Skin epidermis (tissue), 12 donors: ENCODE results near the gene SPATS1.

Experiments used
- H3K27ac ChIP-seq, 21 experiments: fragments of 200-600 bp; sonication (generic) in 11 of 21; one replicate each; pipeline ENCODE4 v1.5.0; 2020; ENCODE audit warnings: mild to moderate bottlenecking in 3 of 21, inconsistent platforms in 2 of 21, moderate library complexity in 2 of 21
- H3K4me3 ChIP-seq, 7 experiments: fragments of 200-600 bp; sonication (generic) in 2 of 7; one replicate each; pipeline ENCODE4 v1.5.0; 2020; ENCODE audit warnings: inconsistent platforms in 2 of 7, mild to moderate bottlenecking in 2 of 7, moderate library complexity in 1 of 7

Gene SPATS1, protein sequence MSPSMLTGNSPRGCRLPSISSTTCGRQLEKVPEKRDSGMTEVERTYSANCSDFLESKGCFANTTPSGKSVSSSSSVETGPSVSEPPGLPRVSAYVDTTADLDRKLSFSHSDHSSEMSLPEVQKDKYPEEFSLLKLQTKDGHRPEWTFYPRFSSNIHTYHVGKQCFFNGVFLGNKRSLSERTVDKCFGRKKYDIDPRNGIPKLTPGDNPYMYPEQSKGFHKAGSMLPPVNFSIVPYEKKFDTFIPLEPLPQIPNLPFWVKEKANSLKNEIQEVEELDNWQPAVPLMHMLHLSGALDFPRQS

DNA sequence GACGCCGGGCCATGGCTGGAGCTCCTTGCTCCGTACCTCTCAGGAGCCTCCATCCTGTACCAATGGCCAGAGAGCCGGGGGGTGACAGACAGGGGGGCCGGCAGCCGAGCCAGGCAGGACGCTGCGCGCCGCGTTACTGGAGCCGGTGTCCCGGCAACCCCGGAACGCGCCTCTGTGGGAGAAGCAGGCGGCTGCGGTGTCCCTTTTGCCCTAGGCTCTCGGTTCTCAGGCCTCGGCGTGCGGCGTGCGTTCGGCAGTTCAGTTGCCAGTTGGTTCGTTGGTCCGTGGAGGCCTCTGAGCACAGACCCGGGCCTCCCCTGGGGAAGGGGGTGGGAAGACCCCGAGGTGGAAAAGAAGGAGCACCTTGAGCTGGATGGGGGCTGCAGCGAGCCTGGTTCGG, at the start of gene SPATS1:
Gene SPATS1 (plus strand): TSS at position 162 of the 400 bp plus-strand sequence. CDS start 446 bp downstream, outside the sequence.
- Histone ChIP-seq H3K27ac (peak within 1 kb of the TSS in 7 of 21 experiments; percentile 16 to 64 (median 43)), H3K4me3 (peak within 1 kb of the TSS in 2 of 7 experiments; percentile 7 to 22)

DNA sequence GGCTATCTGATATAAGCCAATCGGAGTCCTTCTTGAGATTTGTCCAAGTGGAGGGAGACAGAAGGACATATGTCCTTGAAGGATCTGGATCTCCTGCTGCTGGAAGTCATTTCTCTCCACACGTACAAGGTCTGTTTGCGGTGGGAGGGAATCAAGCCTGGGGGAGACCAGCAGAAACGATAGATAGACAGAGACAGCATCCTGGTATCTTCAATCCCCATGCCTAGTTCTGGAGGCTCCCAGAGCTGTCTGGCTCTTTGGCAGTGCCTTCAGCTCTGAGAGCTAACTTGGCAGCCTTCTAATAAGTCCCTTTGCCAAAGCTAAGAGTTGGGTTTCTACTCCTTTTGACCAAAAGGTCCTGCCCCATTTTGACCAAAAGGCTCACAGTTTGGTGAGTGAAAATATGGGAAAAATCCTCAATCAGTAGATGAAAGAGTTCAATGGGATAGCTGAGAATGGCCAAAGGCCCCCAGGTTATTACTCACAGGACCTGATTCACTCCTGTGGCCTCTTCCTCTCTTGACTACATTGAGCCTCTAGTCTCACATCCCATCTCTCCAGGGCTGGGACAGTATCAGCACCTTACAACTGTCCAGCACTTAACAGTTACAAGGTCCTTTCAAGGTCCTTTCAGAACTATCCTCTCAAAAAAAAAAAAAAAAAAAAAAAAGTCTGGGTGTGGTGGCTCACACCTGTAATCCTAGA, 49.6 kb upstream of the SPATS1 start:
- no peak overlapping the region for H3K27ac ChIP-seq

DNA sequence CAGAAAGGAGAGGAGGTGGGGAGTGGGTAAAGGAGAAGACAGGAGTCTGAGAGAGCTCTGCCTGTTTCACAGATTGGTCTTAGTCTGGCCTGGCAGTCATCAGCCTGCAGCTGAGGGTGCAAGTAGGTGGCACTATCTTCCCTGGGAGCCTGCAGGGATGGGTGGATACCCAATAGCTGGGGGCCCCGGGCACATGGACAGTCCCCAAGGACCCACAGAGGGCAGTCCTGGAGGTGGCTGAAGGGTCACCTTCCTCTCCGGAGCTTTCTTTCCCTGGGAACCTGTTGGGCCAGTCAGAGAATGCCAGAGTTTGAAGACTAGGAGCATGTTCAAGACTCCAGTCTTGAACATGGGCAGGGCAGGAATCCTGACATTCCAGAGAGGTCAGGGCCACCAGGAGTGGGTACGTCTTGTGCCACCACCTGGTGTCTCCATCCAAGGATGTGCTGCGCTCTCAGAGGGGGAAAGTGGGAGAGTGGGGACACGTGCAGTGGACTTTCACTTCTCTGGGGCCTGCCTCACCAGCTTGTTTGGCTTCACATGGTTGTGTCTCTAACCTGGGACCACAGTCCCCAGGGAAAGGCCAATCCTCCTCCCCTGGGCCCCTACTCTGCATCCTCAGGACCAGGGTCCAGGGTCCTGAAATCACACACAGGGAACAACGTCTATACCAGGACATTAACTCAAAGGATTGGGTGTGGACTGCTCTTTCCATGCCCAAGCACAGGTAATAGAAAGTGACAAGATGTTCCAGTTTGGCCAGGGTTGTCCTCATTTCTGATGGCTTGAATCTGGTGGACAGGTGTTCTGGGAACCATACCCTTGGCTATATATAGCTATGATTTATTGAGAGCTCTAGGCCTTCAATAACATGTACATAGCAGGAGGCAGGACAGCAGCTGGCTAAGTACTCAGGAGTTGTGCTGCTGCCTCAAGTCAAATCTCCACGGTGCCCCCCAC, 47.3 kb upstream of the SPATS1 start:
- no peak overlapping the region for H3K27ac ChIP-seq

More for the DNA sequence above, 49.6 kb upstream of the SPATS1 start:
- no peak overlapping the region for H3K4me3 ChIP-seq

DNA sequence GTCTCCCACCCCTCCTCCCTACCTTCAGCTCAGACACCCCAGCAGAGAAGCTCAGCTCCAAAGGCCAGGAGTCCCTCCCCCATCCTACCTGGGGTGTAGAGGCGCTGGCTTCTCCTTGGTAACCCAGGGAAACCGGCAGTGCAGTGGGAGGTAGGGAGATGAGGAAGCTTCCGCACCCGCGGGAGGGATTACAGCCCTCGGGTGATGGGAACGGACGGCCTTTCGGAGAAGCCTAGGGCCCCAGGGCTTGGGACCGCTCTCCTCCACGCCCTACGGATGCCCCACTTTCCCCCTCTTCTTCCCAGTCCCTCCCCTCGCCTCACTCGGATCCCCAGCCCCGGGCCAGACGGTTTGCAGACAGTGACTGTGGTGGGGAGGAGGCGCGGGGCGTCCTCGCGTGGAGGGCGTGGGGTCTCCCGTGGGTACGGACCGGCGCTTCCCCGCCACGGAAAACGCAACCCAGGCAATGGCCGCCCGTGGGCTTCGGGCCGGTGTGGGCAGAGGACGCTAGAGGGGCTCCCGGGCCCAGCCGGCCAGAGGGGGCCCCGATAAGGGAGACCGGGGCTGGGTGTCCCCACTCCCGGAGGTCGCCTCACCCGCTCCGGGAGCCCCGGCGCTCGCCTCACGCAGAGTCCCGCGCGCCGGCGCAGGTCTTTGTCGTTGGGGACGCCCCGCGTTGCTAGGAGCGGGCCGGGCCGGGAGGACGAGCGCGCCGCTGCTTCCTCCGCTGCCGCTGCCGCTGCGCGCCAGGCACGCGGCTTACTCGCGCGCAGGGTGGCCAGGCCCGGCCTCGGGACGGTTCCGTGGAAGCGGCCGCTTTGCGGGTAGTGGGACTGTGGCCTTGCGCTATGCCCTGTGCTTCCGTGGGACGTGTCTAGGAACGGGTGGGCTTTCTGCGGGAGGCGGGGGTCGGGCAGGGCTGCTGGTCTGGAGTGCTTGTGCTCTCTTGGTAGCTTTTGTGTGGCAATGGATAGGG, 45.1 kb upstream of the SPATS1 start:
- H3K27ac ChIP-seq = no peak overlapping the region
- peak overlapping the region; percentile 17 to 46 (median 23) for H3K4me3 ChIP-seq

More for the DNA sequence above, 47.3 kb upstream of the SPATS1 start:
- no peak overlapping the region for H3K4me3 ChIP-seq

DNA sequence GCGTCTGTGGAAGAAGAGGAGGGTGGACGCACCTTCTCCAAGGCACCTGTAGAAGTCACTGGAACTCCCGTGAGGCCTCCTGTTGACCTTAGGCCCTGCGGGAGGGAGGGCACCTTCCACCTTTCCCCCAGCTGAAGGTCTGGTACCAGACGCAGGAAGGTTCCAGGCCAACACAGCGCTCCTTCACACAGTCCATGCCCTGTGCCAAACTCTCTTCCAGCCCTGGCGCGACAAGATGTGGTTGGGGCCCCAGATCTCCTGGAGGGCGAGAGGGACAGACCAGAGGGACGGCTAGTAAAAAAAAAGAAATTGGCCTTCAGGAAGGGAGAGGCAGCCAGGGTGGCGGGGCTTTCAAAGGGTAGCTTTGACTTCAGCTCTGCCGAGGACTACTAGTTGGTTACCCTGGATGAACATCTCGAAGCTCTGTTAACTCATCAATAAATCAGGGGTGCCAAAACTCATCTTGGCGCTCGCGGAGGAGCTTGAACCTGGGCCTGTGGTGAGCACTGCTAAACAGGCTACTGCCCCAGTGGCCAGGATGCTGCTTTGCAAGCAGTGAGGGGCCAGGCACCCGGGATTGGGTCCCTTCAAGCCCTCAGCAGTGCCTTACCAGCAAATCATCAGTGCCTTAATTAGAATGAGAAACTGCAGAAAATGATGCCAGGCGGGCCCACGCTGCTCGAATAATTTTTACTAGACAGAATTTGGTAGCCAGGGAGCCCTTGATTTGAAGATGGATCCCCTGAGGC, 44.2 kb upstream of the SPATS1 start:
- Histone ChIP-seq H3K4me3 (peak overlapping the region in 2 of 7 experiments; percentile 17 to 44), H3K27ac (no peak overlapping the region)

DNA sequence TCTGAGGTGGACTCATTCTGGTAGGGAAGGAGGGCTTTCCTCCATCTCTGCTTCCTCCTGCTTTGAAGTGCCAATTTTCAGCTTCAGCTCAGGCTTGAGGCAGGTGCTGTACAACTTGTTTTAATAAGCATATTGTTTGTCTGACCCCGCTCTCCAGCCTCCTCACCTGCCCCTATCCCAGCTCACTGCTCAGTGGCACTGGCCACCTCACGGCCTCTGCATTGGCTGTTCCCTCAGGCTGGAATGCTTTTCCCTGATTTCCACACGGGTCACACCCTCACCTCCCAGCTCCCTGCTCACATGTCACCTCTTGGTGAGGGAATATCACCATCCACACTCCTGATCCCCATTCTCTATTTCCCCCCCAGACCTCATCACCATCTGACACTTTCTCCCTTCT, 43.6 kb upstream of the SPATS1 start:
- no peak overlapping the region for H3K27ac ChIP-seq

DNA sequence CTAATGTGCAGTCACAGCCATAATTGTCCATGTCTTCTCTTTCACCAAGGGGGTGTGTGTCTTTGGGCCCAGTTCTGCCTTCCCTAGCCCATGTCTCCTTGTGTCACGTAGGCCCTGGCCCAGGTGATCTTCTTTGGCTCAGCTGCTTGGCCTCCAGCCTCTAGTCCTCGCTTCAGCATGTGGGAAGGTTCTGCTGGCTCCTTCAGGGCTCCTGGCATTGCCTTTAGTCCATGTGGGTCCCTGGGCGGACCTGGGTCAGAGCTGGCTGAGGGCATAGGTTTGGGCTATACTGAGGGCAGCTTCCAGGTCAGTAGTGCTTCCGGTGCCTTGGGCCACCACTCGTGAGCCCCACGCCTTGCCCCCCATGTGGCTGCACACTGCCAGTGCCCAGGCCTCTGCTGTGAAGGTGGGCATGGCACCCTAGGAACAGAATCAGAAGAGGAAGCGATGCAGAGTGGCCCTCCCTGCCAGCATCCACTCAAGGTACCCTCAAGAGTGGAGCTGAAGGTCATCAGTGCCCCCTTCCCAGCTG, 42.1 kb upstream of the SPATS1 start:
- H3K27ac ChIP-seq = no peak overlapping the region
- no peak overlapping the region for H3K4me3 ChIP-seq

More for the DNA sequence above, 43.6 kb upstream of the SPATS1 start:
- H3K4me3 ChIP-seq = no peak overlapping the region

DNA sequence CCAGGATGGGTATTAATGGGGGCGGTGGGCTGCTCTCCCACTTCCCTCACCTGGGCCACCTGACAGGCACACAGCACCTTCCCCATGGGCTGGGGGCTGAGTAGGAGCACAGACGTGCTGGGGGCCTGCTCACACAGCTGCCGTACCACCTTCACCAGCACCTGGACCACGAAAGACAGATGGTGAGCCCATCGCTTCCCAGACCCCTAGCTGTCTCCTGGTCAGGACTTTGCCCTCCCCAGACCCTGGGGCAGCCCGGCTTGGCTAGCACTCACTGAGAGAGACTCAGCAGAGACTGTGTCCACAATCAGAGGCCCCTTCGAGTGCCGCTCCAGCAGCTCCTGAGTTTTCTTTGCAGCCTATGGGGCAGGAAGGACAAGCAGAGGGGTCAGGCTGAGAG, 41.3 kb upstream of the SPATS1 start:
- no peak overlapping the region for H3K27ac ChIP-seq

DNA sequence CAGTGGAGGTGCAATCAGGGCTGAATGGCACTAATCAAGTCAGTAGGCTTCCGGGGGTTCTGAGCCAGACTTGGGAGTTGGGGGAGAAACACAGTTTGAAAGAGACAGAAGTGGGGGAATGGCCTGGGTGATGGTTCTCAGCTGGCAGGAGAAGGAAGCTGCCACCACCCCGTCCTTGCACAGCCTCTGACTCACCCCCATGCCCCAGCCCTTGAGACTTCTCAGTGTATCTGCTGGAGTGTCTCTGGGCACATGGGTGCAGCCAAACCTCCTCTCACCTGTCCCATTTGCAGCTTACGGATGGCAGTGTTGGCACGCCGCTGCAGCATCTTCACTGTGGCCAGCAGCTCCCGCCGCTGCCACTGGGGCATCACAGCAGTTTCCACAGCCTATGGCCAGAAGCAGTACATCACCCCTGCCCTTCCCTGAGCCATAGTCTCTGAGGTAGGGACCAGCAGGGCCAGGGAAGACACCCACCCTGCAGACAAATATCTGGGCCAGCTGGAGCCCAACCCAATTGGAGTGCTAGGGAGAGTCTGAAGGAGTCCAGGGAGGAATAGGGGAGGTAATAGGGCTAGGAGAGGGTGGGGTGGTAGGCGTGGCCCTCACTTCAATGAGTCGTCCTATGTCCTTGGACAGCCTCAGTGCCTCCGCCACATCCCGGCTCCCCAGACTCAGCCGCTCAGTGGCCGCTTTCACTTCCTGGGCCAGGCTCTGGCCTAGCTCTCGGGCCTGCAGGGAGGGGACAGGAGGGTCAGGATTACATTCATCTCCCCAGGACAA, 40.5 kb upstream of the SPATS1 start:
- no peak overlapping the region for H3K27ac ChIP-seq
- no peak overlapping the region for H3K4me3 ChIP-seq

More for the DNA sequence above, 41.3 kb upstream of the SPATS1 start:
- no peak overlapping the region for H3K4me3 ChIP-seq

DNA sequence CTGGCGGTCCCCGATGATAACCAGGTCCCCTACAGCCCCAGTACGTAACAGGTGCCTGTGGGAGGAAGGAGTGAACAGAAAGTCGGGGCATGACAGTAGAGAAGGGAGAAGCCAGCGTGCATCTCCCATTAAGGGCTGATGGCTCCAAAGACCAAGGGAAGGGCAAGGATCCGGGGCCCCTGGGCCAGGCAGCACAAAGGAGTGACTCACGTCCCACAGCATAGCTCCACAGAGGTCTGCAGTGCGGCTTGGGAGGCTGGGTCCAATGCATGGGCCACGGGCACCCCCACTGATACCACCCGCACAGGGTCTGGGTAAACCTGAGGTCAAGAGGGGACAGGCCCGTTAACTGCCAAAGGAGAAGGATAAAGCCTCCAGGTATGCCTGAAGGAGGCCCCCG, 39.6 kb upstream of the SPATS1 start:
- Histone ChIP-seq H3K27ac (no peak overlapping the region), H3K4me3 (no peak overlapping the region)

DNA sequence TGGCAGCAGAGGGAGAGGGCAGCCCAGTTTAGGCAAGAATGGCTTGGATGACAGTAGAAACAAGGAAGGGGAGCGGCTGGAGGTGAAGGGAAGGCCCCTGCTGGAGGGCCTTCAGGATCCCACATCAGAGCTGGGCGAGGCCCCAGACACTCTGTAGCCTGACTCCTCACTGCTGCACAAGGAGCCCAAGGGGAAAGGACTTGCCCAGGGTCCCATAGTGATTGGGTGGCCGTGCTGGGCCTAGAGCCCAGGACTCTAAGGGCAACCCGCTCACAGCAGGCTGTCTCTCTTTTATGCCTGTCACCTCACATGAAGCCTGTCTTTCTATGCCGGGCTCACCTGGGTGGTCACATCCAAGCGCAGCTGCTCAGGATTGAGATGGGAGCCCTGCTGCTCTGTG, 38.6 kb upstream of the SPATS1 start:
- H3K4me3 ChIP-seq = no peak overlapping the region

DNA sequence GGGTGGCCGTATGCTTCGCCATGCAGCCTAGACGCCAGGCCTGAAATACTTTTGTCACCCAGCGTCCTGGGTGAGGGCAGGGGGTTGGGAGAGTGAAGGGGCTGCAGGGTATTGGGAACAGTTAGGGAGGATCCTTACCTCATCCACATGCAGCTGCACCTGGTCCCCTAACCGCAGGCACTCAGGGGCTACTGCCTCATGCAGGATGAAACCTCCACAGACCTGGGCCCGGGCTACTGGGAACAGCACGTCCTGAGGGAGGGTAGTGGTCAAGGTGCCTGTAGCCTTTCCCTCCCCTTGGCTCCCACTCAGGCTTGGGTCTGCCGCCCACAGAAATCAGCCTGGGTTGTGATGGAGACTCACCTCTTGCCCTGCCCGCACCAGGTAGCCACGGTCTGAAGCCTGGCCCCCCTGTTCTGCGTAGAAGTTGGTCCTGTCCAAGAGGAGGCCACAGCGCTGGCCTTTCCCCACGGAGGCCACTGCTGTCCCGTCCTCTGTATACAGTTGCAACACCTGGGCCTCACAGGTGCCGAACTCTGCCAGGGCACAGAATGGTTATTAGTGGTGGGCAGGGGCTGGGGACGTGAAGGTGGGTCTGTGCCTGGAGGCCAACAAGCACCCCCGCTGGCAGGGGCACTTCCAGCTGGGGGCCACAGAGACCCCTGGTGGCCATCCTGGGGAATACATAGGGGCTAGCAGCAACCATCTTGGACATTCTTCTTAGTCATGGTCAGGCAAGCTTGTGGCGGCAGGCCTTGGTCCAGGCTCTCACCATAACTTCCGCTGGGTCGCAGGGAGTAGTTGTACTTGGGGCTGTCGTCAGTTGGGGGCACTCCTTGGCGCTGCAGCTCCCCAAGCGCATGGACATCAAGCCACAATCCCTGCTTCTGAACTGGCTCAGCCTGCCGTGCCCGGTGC, 37.9 kb upstream of the SPATS1 start:
- Histone ChIP-seq H3K4me3 (no peak overlapping the region), H3K27ac (no peak overlapping the region)

More for the DNA sequence above, 38.6 kb upstream of the SPATS1 start:
- H3K27ac ChIP-seq = no peak overlapping the region

DNA sequence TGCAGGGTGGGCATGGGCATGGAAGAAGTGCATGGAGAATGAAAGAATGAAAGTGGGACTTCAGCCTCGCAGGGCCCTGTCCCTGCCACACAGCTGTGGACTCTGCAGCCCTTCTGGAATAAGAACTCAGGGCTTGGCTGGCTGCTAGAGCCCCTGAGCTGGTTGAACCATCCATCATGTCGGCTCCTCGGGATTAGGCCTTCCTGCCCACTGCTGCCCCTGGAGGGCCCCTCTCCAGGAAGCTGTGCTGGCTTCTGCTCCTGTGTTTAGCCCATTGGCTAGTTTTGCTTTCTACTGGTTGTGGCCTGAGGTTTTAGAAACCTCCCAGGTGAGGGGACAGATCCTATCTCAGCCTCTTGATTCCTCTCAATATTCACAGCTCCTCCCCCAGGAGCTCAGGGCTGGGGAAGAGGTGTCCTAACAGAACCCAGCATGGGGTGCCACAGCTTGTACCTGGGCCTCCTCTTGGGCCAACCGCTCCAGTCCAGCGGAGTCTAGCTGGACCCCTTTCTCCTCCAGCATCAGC, 37.2 kb upstream of the SPATS1 start:
- H3K27ac ChIP-seq = no peak overlapping the region
- H3K4me3 ChIP-seq = no peak overlapping the region

DNA sequence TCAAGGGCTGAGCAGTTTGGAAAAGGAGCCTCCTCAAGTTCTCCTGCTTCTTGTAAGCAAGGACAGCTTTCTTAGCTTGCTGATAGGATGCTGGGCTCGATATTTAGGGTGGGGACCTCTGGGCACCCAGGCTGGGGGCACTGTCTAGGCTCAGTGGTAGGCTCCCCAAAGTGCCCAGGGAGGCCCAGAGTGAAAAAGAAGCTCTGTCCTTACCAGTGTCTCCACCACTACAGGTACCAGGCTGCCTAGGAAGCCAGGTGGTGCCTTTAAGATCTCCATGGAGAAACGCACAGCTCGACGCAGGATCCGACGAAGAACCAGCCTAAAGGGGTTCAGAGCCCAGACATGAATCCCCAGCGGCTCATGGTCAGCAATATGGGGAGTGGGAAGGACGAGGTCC, 35.7 kb upstream of the SPATS1 start:
- H3K27ac ChIP-seq = no peak overlapping the region
- no peak overlapping the region for H3K4me3 ChIP-seq

DNA sequence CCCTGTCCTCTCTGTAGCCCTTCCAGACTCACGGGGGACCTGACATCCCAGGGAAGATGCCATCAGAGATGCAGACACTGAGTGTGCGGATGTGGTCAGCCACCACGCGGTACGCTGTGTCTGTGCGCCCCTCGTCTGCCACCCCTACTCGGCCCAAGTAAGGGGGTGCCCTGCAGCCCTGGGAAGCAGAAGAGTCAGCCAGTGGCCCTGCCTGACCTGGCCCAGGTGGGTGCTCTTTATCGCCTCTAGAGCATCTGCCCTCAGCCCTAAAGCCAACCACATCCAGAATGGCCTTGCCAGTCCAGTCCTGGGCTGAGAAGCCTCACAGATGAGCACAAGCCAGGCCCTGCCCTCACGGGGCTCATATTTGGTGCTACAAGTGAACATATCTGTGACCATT, 35.2 kb upstream of the SPATS1 start:
- Histone ChIP-seq H3K4me3 (no peak overlapping the region), H3K27ac (no peak overlapping the region)

DNA sequence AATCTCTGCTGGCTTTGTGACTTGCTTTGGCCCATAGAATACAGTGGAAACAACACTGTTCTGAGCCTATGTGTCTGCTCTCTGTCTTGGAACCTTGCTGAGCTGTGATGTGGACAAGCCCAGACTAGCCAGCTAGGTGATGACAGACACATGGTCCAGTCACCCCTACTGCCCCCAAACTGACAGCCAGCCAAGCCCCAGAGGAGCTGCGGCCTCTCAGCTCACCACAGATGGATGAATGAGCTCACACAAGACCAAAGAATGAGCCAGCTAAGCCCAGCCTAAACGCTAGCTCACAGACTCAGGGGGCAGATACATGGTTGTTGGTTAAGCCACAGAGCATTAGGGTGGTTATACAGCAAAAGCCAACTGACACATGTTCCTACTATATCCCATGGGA, 33.4 kb upstream of the SPATS1 start:
- Histone ChIP-seq H3K4me3 (no peak overlapping the region), H3K27ac (no peak overlapping the region)
